ENCODE data around the gene LDLRAD3. TPM values are rescaled to one million over a fixed set of nuclear protein-coding genes. Genes with fewer than 3 reads are reported as not detected.
A peak's percentile ranks its signal among the peaks of the same experiment; 100 is the strongest.

Gene LDLRAD3
- total RNA-seq, 1 donor from 2014 or later, result 14.9 TPM

DNA sequence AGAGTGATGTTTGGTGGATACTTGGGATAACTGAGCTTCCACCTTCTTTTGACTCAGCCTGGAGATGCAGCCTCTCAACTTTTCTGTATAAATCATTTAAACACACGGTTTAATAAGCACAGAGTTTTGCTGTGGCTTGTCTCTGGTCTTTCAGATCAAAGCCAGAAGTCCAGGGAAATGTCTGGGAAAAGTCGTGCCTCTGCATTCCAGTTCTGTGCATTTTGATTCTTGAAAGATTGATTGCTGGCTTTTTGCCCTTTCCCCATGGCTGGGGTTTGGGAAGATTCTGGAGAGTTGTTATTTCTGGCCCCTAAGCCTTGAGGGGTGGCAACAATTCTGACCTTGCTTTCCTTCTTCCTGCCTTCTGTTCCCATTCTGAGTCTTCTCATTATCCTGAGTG is 191.2 kb downstream of the LDLRAD3 start:
- no peak for DNase-seq (ENCODE audit: low spot score)

DNA sequence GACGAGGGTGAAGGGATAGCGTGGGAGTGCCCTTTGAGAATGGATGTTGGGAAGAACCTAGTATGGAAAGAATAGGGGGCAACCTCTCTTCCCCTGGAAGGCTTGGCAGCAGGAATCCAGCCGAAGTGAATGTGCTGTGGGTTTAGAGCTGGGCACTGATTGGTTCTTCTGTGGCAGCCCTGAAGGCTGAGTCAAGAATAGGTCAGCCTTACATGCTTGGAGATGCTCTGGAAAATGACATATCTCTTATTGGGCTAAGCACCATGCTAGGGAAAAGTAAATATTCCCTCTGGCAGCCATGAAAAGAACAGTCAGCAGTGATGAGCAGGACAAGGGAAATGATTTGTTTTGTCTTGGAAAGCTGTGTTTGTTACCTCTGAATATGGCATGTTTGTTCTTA is 195.9 kb downstream of the LDLRAD3 start:
- no peak for DNase-seq (ENCODE audit: low spot score)

DNA sequence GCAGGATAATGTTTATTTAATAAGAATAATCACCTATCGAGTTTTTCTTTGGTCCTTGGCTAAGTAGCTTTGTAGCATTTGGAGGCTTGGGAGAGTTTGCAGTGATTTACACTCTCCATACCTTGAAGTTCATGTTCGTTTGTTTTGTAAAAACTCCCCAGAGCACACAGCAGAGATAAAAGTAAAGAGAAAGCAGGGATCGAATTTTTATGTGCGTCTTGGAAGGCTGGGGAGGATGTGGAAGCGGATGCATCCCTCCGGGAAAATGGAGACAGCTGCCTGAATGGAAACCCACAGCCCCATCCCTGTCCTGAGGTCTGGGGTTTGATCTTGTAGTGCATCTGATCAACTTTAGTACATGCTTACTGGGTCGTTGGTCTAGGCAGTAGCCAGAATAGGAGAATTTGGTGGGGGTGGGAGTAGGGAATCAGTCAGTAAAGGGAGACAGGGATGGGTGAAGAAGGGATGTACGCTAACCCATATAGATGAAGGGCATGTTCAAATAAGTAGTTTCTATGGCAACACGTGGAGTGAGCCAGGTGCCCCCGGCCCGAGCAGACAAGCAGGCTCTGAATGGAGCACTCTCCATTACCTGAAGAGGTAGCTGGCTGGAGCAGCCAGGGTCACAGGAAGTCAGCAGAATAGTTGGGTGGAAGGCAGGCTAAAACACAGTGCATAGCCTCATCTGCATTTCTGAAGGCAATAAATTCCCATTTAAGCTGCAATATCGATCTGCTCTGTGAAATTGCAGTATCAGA is 197.5 kb downstream of the LDLRAD3 start:
- DNase-seq (ENCODE audit: low spot score), result no peak

DNA sequence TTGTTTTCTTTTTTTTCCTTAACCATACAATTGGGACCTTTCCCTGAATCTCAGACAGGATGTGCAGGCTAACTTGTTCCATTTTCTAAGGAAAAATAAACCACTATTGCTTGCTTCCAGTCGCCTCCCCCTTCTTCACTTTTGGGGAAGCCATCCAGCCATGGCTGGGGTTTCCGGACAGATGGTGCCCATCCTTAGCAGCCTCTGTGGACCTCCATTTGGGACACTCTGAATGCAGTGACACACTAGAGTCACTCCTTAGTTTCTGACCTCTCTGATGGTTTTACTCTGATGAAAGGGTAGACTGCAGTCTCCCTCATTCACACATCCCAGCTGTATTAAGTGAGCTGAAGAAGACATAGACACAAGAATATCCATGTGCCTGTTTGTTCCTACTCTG is 198.1 kb downstream of the LDLRAD3 start:
- no peak for DNase-seq (ENCODE audit: low spot score)

DNA sequence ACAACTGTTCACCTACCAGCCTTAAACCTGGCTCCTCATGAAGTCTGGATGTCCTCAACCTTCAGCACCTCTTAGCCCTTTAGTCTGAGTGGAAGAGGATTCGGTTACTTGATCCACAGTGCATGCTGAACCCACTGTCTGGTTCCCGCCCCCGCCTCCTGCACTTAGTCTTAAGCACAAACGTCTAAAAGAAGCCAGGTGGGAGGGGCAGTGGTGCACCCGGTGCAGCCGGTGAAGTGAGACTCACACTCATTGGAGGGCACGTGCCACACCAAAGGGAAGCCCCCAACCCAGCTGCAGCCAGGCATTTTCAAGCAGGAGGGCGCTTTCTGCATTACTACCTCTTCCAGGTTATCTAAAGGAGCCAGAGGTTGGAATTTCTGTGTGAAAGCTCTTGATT is 198.6 kb downstream of the LDLRAD3 start:
- no peak for DNase-seq (ENCODE audit: low spot score)

DNA sequence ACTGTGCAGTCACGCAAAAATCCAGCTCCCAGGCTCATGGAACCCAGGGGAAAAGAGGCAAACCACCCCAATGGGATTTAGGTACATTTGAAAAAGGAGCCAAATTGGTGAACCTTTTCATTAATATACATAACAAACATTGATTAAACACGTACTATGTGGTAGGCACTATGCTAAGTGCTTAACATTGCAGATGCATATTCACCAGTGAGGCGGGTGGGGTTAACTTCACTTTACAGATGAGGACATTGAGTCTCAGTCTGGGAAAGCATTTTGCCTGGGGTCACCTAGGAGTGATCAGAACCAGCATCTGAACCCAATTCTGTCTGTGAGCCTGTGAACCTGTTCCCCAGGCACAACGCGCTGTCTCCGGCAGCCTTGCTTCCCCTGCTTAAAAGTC is 199.0 kb downstream of the LDLRAD3 start:
- DNase-seq (ENCODE audit: low spot score), result no peak

DNA sequence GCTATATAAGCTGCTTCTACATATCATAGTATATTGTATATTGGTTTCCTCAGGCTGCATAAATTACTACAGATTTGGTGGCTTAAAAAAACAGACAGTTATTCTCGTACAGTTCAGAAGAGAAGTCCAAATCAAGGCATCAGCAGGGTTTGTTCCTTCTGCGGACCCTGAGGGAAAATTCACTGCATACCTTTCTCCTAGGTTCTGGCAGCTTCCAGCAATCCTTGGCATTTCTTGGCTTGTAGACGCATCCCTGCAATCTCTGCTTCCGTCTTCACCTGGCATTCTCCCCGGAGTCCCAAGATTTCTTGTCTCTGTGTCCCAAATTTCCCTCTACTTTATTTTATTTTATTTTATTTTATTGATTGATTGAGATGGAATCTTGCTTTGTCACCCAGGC is 202.6 kb downstream of the LDLRAD3 start:
- DNase-seq (ENCODE audit: low spot score), result no peak

DNA sequence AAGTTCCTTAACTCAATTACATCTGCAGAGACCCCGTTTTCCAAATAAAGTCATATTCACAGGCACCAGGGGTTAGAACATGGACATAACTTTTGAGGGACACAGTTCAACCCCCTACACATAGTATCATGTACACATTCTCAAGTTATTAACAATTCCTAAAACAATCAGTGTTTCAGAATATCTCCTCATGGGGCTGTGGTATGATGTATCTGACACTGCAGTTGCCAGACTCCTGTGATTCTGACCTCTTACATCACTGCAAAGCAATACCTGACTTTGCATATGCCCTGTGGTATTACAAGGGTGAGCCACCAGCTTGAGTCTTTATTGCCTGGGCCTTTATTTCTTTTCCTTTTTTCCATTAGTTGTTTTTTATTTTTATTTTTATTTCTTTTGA is 203.6 kb downstream of the LDLRAD3 start:
- no peak for DNase-seq (ENCODE audit: low spot score)

DNA sequence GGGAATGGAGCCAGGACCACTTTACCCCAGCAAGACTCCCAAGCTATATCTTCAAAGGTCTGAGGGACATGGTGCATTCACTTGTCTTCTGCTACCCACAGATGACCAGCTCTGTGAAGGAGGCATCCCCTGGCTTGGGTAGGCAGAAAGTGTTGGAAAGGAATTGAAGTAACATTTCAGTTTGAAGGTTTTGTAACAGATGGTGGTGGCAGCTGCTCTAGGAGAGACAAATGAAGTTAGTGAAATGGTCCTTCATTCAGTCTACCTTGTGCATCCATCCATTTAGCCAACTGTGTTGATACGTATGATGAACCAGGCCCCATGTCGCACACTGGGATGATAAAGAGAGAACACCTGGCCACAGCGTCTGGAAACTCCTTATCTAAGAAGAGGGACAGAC is 204.8 kb downstream of the LDLRAD3 start:
- no peak for DNase-seq (ENCODE audit: low spot score)

DNA sequence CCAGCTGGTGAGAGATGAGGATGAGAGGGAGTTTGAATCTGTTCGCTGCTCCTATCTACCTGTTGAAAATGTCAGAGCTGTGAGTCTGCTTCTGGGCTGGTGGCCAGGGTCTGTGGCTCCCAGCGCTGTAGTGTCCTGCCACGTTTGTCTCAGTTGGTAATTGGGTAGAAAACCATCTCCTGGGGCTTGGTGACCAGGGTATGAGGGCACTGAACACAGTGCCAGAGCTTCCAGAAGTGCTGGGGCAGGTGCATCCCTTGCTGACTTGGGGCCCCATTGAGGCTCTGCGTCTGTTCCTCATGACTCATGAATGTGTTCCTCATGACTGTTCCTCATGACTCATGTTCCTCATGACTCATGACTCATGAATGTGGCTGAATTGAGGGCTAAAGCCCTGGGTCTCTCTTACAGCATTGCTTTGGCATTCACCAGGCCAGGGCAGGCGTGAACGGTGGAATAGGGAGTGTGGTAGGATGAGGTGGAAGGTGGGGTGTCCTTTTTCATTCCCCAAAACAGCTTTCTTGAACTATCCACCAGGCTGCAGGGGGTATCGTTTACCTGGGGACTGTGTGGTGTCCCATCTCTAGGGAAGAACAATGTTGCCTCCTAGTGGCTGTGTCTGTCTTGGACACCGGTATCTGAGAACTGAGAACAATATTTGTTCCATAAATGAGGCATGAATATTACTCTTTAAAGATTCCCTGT is 205.8 kb downstream of the LDLRAD3 start:
- peak; percentile 62 for DNase-seq (ENCODE audit: low spot score)

DNA sequence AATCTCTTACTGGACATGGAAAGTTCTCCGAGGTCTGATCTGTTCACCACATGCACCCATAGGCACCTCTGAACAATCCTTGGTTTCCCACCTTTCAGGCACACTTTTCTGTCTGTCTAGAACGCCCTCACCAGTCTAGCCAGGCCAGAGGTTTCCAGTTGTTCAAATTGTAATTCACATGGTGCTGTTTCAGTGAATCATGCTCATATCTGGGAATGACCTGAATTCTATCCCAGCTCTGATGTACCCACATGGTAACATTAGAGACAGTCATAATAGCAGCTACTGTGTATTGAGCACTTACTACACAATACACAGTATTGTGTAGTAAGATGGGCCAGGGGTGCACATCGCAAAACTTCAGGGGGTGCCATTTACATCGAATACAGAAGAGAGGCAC is 207.1 kb downstream of the LDLRAD3 start:
- DNase-seq (ENCODE audit: low spot score), result no peak

DNA sequence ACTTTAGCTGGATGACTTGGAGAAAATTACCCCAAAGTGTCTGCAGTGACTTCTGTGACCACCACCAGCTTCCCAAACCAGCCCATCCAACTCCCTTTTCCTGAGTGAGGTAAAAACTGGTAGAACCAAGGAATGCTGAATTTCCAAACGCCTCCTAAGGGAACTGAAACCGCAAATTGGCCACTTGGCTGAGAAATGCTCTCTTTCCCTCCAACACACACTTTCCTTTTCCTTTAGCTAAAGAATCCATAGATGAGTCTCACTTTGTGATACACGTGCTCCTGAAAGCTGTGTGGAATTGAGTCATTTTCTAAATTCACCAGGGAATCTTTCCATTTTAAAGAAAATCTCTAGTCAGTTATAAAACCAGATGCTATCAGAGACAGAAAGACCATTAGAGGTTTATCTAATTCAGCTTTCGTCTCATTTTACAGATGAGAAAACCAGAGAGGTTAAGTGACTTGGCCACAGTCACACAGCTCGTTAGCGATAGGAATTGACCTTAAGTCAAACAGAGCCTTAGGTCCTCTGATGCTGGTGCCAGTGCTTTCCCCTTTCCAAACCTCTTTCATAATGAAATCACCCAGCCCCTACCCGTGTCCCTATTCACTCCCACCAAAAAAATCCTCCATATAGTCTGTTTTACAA is 208.2 kb downstream of the LDLRAD3 start:
- no peak for DNase-seq (ENCODE audit: low spot score)

DNA sequence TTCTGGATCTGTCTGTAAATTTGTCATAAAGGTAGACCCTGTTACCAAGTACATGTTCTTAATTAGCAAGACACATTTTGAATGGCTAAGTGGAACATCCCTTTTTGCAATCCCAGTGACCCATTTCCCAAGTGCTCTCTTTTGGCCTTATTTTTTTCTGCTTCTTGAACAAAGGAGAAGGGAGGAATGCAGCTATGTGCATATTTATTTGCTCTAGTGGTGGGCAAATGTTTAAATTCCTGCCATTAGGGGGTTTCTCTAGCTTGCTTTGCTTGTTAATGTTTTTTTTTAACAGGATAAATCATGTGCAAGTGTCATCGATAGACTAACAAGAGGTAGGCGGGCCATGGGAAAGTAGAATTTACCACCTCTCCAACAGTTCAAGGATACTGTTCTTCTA is 209.7 kb downstream of the LDLRAD3 start:
- no peak for DNase-seq (ENCODE audit: low spot score)

DNA sequence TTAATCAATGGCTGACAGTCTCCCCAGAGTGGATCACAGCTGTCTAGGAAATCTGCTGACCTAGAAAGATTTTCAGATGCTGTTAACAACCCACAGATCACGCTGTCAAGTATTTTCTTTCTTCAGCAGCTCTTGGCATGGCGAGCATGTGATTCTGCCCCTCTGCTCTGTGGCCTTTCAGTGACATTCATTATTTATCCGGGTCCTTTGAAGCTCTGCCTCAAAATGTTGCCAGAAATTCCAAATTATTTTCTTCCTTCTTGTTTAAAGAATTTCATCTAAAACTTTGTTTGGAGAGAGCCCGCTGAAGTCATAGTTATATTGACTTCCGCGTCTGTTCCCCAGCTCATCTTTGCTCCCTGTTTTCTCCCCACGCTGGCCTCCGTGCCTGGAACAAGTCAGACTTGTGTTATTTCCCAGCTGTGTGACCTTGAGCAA is 211.3 kb downstream of the LDLRAD3 start:
- no peak for DNase-seq (ENCODE audit: low spot score)

DNA sequence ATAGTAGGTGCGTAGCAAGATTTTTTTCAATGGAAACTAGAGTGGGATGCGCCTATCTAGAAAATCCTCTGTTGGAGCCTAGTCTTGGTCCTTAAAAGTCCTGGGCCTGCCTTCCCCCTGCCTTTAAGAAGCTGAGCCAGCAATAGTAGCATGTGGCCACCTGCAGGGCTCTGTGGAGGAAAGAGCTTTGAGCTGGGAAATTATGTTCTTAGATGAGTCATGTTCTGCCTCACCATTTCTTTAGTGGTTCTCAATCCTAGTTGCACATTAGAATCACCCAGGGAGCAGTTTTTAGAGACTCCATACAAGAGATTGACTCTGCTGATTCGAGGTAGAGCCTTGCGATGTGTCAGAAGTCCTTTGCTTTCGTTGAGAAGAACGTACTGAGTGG is 211.9 kb downstream of the LDLRAD3 start:
- DNase-seq (ENCODE audit: low spot score), result no peak

DNA sequence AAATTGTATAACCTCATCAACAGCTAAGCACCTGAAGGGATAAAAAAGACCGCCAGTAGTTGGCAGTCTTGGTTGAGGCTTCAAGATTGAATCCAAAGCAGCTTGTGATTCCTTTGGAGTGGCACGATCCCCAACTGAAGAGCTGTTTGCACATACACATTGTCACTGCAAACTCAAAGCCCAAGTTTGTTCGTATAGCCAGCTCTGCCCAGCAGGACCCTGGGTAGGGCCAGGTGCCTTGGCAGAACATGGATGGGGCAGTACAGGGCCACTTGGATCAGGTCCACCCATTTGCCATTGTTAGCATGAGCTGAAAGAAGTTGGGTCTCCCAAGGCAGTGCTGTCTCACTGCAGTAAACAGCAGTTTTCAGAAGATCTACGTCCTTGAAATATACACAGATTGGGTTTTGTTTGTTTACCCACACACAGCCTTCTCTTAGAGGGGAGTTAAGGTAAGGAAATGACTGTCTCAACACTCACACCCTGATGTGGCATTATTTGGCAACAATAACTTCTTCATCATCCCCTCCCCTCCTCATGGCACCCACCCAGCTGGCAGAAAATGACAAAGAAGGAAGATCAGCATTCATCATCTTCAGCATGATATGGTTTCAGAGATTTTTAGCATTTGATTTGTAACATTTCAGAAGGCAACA is 212.4 kb downstream of the LDLRAD3 start:
- no peak for DNase-seq (ENCODE audit: low spot score)

DNA sequence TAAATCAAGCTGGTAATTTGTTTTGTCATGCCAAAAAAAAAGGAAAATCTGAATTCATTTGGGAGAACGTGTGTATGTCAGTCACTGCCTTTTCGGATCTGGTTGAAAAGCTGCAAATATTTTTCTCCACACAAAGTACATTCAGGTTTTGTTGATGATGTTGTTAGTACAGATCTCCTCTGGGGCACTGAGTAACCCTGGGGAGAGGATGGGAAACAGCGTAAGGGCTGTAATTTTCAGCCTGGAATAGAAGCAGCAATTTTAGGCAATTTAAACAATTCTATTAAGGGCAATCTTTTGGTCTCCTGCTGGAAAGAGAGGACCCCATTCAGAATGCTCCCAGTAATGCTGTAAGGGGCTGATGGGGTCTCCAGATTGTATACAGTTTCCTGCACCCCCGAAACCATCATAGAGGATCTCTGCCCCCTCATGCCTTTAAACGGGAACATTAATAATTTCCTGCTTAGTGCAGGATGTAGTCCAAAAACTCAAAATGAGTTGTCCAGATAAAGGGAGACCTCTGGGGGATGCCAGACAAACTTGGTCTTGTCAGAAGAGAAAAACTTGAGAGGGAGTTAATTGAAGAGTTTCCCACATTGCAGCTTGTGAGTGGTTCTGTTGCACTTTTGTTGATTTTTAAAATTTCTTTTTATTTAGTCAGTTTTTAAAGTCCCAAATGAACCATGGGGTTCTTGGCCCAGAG is 213.1 kb downstream of the LDLRAD3 start:
- DNase-seq (ENCODE audit: low spot score), result no peak

DNA sequence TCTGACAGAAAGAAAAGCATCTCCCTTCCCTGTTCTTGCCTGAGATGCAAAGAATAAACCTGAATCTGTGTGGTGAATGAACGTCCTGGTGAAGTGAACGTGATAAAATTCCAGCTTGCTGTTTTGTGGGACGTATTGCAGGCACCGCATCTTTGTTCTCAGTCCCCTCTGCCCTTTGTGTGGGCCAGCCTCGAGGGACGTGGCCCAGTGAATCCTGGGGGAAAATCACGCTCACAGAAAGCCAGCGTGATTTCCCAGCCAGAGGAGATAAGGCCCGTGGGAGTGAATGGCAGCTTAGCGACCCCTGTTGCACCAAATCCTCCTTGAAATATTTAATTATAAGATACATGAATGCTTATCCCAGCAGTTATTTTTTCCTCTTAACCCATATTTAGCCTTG is 216.2 kb downstream of the LDLRAD3 start:
- no peak for DNase-seq (ENCODE audit: low spot score)

DNA sequence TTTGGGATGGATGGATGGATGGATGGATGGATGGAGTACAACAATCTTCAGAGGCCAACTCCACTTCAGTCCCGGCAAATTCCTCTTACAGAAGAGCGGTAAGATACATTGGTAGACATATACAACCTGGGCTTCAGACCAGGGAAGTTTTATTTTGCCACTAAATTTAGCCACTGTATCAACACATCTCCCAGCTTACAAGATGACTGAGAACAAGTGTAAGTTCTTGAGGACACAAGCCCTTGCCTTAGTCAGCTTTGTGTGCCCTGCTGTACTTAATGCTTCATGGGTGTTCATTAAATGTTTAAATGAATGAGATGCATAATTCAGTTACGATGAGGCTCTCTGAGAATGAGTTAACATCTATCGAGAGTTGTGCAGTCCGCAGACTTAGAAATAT is 217.7 kb downstream of the LDLRAD3 start:
- no peak for DNase-seq (ENCODE audit: low spot score)

DNA sequence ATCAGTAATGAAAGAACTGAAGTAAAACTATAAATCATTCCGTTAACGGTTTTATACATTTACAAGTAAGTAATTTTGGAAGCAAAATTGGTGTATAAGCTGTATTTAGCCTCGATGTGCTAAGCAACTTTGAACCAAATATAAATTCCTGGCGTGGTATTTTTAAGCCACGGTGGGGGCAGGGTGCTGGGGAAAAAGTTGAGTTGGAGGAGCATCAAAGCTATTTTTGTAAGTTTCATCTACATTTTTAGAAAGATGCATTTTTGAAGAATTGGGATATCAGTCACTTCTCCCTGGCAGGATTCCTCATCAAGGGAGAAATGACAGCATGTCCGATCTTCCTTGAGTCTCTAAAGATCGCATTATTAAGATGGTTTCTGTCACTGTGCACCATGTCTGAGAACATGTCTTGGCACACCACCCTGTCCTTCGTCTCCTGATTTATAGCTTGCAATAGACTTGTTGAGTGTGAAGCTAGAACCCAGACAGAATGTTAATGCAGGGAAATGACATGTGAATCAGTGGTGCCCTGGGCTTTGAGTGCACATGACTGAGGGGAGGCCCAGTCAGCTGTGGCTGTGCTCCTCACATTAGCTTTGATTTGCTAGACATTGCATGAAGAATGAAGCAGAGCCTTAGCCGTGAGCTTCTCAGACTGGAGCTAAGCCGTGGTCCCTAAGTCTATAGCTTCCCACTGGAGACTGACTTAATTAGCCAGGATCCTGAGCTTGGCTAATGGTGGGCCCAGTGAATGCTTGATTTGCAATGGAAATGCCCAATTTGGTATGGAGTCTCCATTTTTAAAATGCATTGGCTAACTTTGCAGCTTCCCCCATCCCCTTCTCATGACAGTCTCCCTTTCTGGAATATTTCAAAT is 218.4 kb downstream of the LDLRAD3 start:
- no peak for DNase-seq (ENCODE audit: low spot score)

DNA sequence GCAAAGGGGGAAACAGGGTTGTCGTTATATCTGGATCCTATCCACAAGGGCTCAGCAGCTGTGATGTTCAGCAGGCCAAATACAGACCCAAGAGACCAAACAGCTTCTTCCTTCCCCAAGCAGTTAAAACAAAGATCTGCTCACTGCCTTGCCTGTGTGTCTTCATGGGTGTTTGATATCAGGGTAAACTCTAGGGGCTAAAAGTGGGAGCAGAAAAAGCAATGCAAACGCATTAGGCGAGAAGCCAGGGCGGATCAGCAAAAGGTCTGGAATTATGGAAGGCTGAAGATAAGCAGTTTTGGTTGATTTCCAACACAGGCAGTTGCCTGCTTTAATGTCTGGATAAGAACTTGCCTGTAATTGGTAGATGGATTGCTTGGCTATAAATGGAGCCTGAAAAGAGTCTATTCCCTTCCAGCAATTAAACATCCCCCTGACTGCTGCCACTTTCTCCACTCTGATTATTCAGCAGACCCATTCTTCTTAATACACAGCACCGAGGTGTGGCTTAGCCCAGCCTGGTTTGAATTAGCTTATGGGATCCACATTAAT is 219.1 kb downstream of the LDLRAD3 start:
- DNase-seq (ENCODE audit: low spot score), result no peak
